SU-DHL-6 (cell line): Measurements from ENCODE around the gene RGCC.
"Not testable (repeated sequence)": the region's sequence is repeated elsewhere in the genome, so short reads cannot be mapped to it uniquely, and the experiment has no call there.

Source experiments
- H2AFZ ChIP-seq: fragments of 200-600 bp; sonication (generic); 2 replicates; pipeline ENCODE4 v1.6.1; 2014; ENCODE audit warnings: low read depth, mild to moderate bottlenecking, moderate library complexity, mixed read lengths, antibody characterized with exemption, low read length; ENCODE audit not compliant: severe bottlenecking
- H3F3A ChIP-seq: fragments of 200-600 bp; shearing (Covaris generic); 2 replicates; pipeline ENCODE4 v1.6.0; 2016; ENCODE audit warnings: antibody characterized with exemption, mild to moderate bottlenecking; ENCODE audit not compliant: insufficient read depth
- H3K27ac ChIP-seq: fragments of 200-600 bp; sonication (generic); 2 replicates; pipeline ENCODE4 v1.5.1; 2016; ENCODE audit warnings: low read depth, mild to moderate bottlenecking, low read length, moderate library complexity, mixed read lengths
- H3K27me3 ChIP-seq: fragments of 200-600 bp; sonication (generic), shearing (Covaris generic); 2 replicates; pipeline ENCODE4 v1.6.0; 2014; ENCODE audit warnings: mild to moderate bottlenecking, low read length
- H3K36me3 ChIP-seq: fragments of 200-600 bp; sonication (generic); 2 replicates; pipeline ENCODE4 v1.6.1; 2014; ENCODE audit warnings: mild to moderate bottlenecking, low read length, mixed read lengths
- H3K4me2 ChIP-seq: fragments of 300-600, 200-600 bp; shearing (Covaris generic), sonication (generic); 2 replicates; pipeline ENCODE4 v1.6.0; 2014; ENCODE audit warnings: low read length, low read depth, mild to moderate bottlenecking; ENCODE audit not compliant: poor library complexity, severe bottlenecking
- H3K4me3 ChIP-seq: fragments of 200-600 bp; sonication (generic); 2 replicates; pipeline ENCODE4 v1.5.1; 2014; ENCODE audit warnings: antibody characterized with exemption, low read length, mild to moderate bottlenecking, mixed read lengths; ENCODE audit not compliant: insufficient read depth, poor library complexity, severe bottlenecking
- H3K79me2 ChIP-seq: fragments of 200-600 bp; sonication (generic); 2 replicates; pipeline ENCODE4 v1.6.1; 2014; ENCODE audit warnings: mild to moderate bottlenecking, low read length, moderate library complexity; ENCODE audit not compliant: insufficient read depth
- H3K9ac ChIP-seq: fragments of 200-600 bp; sonication (generic); 2 replicates; pipeline ENCODE4 v1.7.0; 2014; ENCODE audit warnings: mild to moderate bottlenecking, low read length
- H3K9me2 ChIP-seq: fragments of 200-600 bp; sonication (generic); replicated peaks from 2 replicates; pipeline ENCODE4 v1.6.1; 2014; ENCODE audit warnings: low read length; ENCODE audit not compliant: insufficient read depth
- H3K9me3 ChIP-seq: fragments of 200-600 bp; sonication (generic); 2 replicates; pipeline ENCODE4 v1.6.1; 2014; ENCODE audit warnings: low read length, mixed read lengths; ENCODE audit not compliant: insufficient read depth
- H4K20me1 ChIP-seq: fragments of 200-600 bp; sonication (generic); 2 replicates; pipeline ENCODE4 v1.6.1; 2014; ENCODE audit warnings: low read depth, mild to moderate bottlenecking, antibody characterized with exemption, low read length, moderate library complexity, mixed read lengths
- EZH2phosphoT487 ChIP-seq: fragments of 200-600 bp; sonication (generic), shearing (Covaris generic); conservative IDR thresholded peaks from 2 replicates; pipeline ENCODE4 v1.6.1; 2018; ENCODE audit warnings: mild to moderate bottlenecking, antibody characterized with exemption, low read length, moderate library complexity, mixed read lengths
- TF ChIP-seq, protein P1 (sequence below): fragments of 200-600 bp; sonication (generic); IDR thresholded peaks from one replicate; pipeline ENCODE4 v1.5.1; 2017; ENCODE audit warnings: antibody characterized with exemption, mild to moderate bottlenecking, low read length, moderate library complexity; ENCODE audit not compliant: insufficient read depth, poor library complexity, severe bottlenecking

RGCC gene

DNA sequence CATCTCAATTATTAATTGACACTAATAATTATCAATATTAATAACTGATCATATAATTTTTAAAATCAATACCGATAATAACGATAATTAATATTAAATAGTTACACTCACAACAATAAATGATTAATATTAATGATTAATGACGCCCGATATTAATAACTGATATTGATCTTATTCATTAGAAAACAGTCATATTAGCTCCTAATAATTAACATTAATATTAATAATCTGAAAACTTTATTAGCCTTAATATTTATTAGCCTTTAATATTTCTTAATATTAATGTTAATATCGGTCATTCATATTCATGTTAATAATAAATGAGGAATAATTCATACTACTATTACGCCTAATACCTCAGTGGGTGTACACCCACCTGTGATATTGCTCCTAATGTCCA, 32.7 kb upstream of the RGCC start:
- H3F3A ChIP-seq, H2AFZ ChIP-seq, H3K9me3 ChIP-seq, H4K20me1 ChIP-seq, H3K36me3 ChIP-seq, H3K79me2 ChIP-seq, H3K27ac ChIP-seq, H3K9ac ChIP-seq, H3K9me2 ChIP-seq, H3K4me2 ChIP-seq, H3K4me3 ChIP-seq, H3K27me3 ChIP-seq: not testable (repeated sequence)

DNA sequence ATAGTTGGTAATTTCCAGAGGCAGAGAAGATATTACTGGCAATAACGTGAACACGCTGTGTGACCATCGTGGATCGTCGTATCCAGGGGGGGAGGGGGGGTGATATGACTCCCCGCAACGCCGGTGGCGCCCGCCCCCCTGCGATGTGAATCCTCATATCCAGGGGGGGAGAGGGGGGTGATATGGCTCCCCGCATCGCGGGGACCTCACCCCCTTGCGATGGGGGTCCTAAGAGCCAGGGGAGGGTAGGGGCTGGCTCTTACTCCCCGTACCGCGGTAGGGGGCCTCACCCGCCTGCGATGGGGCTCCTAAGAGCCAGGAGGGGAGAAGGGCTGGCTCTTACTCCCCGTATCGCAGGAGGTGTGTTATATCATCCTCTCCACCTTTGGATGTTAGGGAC, 31.3 kb upstream of the RGCC start:
- TF ChIP-seq EZH2phosphoT487 = no peak
- TF ChIP-seq, protein P1, sequence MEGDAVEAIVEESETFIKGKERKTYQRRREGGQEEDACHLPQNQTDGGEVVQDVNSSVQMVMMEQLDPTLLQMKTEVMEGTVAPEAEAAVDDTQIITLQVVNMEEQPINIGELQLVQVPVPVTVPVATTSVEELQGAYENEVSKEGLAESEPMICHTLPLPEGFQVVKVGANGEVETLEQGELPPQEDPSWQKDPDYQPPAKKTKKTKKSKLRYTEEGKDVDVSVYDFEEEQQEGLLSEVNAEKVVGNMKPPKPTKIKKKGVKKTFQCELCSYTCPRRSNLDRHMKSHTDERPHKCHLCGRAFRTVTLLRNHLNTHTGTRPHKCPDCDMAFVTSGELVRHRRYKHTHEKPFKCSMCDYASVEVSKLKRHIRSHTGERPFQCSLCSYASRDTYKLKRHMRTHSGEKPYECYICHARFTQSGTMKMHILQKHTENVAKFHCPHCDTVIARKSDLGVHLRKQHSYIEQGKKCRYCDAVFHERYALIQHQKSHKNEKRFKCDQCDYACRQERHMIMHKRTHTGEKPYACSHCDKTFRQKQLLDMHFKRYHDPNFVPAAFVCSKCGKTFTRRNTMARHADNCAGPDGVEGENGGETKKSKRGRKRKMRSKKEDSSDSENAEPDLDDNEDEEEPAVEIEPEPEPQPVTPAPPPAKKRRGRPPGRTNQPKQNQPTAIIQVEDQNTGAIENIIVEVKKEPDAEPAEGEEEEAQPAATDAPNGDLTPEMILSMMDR = no peak
- H3K27ac ChIP-seq = no peak overlapping the region
- no peak overlapping the region for H3K4me2 ChIP-seq
- no peak overlapping the region for H2AFZ ChIP-seq
- no peaks in the 10 kb centered on the region for H3K9me2 ChIP-seq
- H3K4me3 ChIP-seq = no peak overlapping the region
- H3F3A ChIP-seq = no peaks in the 10 kb centered on the region
- H3K79me2 ChIP-seq = no peaks in the 10 kb centered on the region
- no peaks in the 10 kb centered on the region for H3K27me3 ChIP-seq
- no peaks in the 10 kb centered on the region for H3K9me3 ChIP-seq
- no peaks in the 10 kb centered on the region for H4K20me1 ChIP-seq
- H3K36me3 ChIP-seq = no peaks in the 10 kb centered on the region
- H3K9ac ChIP-seq = no peak overlapping the region

DNA sequence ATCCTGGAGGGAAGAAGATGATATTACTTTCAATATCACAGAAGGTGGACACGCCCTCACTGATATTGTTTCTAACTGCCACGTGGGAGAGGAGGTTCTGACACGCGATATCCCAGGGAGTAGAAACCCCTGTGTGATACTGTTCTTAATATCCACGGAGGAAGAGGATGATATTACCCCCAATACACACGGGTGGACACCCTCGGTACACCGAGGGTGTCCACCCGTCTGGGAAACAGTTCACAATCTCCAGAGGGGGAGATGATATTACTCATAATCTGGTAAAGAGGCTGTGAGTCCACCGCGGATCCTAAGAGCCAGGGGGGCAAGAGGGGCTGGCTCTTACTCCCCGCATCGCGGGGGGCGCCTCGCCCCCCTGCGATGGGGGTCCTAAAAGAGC, 29.7 kb upstream of the RGCC start:
- Histone ChIP-seq H3K79me2 (no peaks in the 10 kb centered on the region), H3K27me3 (no peaks in the 10 kb centered on the region), H3K9me2 (no peaks in the 10 kb centered on the region), H3K9me3 (no peaks in the 10 kb centered on the region), H3F3A (no peaks in the 10 kb centered on the region), H3K9ac (no peak overlapping the region), H3K27ac (no peak overlapping the region), H4K20me1 (no peaks in the 10 kb centered on the region), H2AFZ (no peak overlapping the region), H3K4me3 (no peak overlapping the region), H3K36me3 (no peaks in the 10 kb centered on the region), H3K4me2 (no peak overlapping the region)
- TF ChIP-seq, protein P1 = no peak
- TF ChIP-seq EZH2phosphoT487 = no peak

DNA sequence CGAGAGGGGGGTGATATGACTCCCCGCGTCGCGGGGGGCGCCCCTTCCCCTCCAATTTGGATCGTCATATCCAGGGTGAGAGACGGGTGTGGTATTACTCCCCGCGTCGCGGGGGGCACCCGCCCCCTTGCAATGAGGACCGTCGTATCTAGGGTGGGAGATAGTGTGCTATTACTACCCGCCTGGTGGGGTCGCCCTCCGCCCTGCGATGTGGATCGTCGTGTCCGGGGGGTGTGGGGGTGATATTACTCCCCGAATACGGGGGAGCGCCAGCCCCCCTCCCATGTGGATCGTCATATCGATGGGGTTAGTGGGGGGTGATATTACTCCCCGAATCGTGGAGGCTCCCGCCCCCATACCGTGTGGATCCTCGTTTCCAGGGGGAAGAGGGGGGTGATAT, 29.2 kb upstream of the RGCC start:
- Histone ChIP-seq H3K27me3 (no peaks in the 10 kb centered on the region), H2AFZ (no peak overlapping the region), H3K9ac (no peak overlapping the region), H3K4me2 (no peak overlapping the region), H3K4me3 (no peak overlapping the region), H3K9me2 (no peaks in the 10 kb centered on the region), H3K27ac (no peak overlapping the region), H3K9me3 (no peaks in the 10 kb centered on the region), H3K79me2 (no peaks in the 10 kb centered on the region), H4K20me1 (no peaks in the 10 kb centered on the region), H3K36me3 (no peaks in the 10 kb centered on the region), H3F3A (no peaks in the 10 kb centered on the region)
- TF ChIP-seq, protein P1 = no peak

DNA sequence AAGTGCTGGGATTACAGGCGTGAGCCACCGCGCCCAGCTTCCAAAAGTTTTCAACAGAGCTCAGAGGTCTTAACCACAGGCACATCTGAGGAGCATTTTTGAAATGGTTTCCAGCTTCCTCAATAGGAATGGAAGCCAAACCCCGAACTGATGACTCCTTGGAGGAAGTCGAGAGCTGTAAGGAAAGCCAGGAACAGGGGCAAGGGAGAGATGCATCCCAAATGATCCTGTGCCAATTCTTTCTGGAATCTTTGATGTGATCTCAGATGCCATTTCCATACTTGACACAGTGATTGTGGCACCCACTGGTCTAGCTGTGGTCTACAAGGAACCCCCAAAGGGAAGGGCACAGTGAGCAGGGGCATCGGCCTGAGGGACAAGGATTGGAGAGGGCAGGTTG, 23.3 kb upstream of the RGCC start:
- not testable (repeated sequence) for H3K9ac ChIP-seq, H3K4me3 ChIP-seq, H3F3A ChIP-seq, H3K9me2 ChIP-seq, H3K9me3 ChIP-seq, H3K79me2 ChIP-seq, H2AFZ ChIP-seq, H3K27me3 ChIP-seq, H3K36me3 ChIP-seq, H3K27ac ChIP-seq, H3K4me2 ChIP-seq, H4K20me1 ChIP-seq
